Ureter (tissue), 1 donor: ENCODE measurements around the gene SLC25A13. TPM values are rescaled to one million over a fixed set of nuclear protein-coding genes. Genes with fewer than 3 reads are reported as not detected.
"Not testable (repeated sequence)": the region's sequence is repeated elsewhere in the genome, so short reads cannot be mapped to it uniquely, and the experiment has no call there.

Experiments
- DNase-seq: peaks from one replicate; pipeline ENCODE4 v3.0.0-alpha.2; 2020; ENCODE audit warnings: low spot score
- total RNA-seq: library from RNA; stranded (reverse); gene quantifications from one replicate; pipeline ENCODE4 v1.2.4, GENCODE V29; 2023
- donor health status: DM: yes; HTN: yes; CAD: no.

SLC25A13 gene
- total RNA-seq, 1 donor from 2014 or later, result 40.6 TPM

DNA sequence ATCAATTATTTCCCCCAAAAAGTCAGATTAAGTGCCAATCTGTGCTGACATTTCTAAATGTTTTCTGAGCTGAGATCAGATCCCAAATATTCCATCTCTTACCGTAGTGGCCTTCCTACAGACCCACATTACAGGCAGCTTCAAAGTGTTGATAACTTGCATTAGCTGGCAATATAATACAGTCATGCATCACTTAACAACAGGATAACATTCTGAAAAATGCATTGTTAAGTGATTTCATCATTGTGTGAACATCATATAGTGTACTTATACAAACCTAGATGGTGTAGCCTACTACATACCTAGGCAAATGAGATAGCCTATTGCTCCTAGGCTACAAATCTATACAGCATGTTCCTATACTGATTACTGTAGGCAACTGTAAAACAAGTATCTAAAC is 22.4 kb downstream of the SLC25A13 start:
- DNase-seq, result no peak

GRCh38 chr7:96297876-96298275 is 24.0 kb downstream of the SLC25A13 start:
- DNase-seq, result no peak

DNA sequence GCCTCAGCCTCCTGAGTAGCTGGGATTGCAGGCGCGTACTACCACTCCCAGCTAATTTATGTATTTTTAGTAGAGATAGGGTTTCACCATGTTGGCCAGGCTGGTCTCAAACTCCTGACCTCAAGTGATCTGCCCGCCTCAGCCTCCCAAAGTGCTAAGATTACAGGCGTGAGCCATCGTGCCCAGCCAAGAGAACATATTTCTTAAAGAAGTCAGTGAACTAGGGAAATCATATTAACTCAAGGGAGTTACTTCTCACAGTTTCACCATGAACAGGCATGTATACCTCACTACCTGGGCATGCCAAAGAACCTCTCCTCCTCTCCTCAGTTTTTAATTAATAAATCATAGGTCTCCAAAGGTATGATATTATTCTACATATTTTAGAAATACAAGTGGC is 24.5 kb downstream of the SLC25A13 start:
- DNase-seq, result not testable (repeated sequence)

GRCh38 chr7:96293911-96294310 is 28.0 kb downstream of the SLC25A13 start:
- not testable (repeated sequence) for DNase-seq

DNA sequence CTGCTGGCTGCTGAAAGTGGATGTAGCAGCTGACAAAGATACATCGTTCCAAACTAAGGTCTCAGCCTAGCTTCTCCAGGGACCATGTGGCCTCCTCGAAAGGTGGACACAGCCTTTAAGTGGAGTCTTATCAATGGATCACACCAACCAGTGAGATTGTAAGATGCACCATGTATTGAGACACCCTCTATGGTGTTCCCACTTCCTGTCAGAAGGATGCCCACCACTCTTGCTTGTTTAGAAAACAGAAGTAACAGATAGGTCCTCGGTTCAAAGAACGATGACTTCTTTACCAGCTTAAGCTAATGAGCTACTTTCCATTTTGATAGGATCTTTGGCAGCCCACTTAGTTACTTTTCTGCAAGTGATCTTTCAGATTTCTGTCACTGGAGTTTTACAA is 34.3 kb downstream of the SLC25A13 start:
- no peak for DNase-seq

- DNase-seq, result no peak
Measured at GRCh38 chr7:96287132-96287531, 34.8 kb downstream of the SLC25A13 start.

DNA sequence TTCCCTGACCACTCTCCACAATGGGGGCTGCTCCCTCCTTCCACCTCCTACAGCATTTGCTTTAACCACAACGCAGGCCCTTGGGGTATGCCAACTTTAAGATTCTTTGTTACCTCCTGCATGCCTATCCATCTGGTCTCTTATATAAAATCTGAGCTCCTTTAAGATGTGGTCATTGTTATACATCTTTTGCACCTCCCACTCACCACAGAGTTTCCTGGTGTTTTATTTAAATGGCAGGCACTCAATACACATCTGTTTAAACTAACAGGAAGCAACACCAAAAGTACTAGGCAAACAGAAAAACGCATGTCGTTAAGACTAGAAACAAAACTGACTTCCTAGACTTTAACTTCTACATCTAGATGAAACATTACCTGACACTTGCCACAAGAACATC is 36.3 kb downstream of the SLC25A13 start:
- no peak for DNase-seq

DNA sequence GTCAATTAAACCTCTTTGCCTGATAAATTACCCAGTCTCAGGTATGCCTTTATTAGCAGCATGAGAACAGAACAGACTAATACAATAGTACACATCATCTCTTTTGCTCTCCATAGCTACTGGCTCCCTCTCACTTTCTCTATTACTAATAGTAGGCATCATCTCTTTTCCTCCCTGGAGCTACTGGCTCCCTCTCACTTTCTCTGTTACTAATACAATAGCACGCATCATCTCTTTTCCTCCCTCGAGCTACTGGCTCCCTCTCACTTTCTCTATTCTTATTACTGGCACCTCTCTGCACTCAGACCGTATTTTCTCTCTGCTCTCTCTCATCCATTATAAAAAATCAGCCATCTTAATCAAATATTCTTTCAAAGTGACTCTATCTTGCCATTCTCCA is 37.1 kb downstream of the SLC25A13 start:
- DNase-seq, result no peak

- no peak for DNase-seq
Measured at GRCh38 chr7:96284240-96284639, 37.7 kb downstream of the SLC25A13 start.

DNA sequence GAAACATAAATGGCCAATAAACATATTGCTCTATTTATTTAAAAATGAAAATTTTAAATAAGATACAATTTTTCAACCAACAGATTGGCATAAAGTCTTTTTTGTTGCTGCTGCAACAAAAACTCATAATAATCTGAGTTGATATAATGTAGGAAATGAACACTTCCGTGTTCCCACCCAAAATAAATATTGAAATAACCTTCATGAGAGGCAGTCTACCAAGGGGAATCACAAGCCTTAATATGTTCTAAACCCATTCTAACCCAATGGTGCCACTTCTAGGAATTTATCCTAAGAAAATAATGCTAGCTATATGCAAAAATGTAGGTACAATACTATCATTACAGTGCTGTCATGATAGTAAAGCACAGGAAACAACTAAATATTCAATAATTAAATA is 39.1 kb downstream of the SLC25A13 start:
- no peak for DNase-seq

- DNase-seq, result no peak
Measured at GRCh38 chr7:96277921-96278320, 44.0 kb downstream of the SLC25A13 start.

GRCh38 chr7:96276019-96276418 is 45.9 kb downstream of the SLC25A13 start:
- no peak for DNase-seq

DNA sequence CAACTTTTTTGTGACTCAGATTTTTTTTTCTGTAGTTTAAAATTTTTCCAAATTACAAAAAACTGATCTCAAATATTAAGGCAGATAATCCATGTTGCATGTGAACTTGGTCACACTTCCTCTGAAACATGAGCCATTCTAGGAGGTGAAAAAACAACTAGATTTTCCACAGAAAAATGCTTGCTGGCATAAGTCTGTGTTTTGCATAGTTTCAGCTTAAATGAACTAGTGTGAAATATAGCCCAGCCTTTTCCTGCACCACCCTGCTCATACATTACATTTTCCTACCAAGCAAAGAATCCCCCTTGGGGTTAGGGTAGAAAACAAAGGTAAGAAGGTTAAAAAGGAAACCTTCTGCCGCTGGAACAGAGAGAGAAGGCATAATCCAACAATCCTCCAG is 48.2 kb downstream of the SLC25A13 start:
- DNase-seq, result no peak

DNA sequence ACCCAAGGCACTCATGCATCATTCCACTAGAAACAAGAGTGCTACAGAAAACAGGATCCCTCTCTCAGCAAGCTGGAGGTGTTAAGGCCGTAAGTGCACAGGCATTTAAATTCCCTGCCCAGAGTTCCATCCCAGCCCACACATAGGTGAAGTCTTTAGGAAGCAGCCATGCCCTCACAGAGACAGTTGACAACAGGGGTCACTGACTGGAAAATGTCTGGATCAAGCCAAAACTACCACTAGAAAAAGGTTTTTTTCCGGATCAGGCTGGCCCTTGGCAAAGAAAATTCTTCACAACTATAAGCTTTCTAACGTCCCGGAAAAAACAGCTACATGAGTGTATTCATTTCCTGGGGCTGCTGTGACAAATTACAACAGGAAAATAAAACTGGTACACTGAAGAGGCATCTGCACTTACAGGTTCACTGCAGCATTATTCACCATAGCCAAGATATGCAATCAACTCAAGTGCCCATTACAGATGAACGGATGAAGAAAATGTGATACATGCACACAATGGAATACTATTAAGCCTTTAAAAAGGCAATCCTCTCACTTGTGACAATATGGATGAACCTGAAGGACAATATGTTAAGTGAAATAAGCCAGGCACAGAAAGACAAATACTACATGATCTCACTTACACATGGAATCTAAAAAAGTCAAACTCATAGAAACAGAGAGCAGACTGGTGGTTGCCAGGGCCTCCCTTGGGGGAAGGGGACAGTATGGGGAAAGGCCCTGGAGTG is 52.5 kb downstream of the SLC25A13 start:
- no peak for DNase-seq

DNA sequence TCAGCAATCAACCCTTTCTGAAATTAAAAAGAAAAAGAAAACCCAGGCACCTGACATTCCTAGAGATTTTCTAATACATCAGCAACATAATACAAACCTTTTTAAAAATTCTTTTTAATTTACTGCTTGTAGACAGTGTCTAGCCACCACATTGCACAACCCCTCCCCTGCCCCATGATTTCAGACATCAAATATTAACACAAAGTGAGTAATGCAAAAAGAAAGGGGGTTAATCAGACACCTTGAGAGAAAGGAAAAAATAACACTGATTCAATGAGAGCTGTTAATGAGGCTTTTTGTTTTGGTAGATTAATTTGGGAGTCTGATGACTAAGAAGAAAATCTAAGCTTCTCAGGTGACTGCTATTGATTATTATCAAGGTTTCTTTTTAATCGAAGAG is 55.3 kb downstream of the SLC25A13 start:
- DNase-seq, result no peak

DNA sequence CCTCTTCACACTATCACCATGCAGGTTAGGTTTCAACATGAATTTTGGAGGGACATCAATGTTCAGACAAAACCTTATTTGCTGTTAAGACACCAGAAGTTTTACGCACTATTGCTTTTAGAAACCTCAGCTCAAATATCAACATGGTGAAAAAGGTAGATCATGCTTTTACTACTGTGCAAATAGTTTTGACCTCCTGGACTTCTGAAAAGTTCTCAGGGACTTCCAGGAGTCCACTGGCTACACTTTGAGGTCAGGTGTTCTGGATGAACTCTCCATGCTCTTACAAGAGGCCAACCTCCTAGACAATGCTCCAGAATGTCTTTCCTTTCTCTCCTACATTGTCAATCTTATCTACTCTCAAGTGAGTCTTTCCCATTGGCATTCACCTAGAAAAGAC is 55.9 kb downstream of the SLC25A13 start:
- DNase-seq, result no peak

- no peak for DNase-seq
Measured at GRCh38 chr7:96253964-96254363, 67.9 kb downstream of the SLC25A13 start.

GRCh38 chr7:96253441-96253840 is 68.5 kb downstream of the SLC25A13 start:
- DNase-seq, result no peak

GRCh38 chr7:96250776-96251361 is 71.0 kb downstream of the SLC25A13 start:
- DNase-seq, result no peak

GRCh38 chr7:96248405-96248804 is 73.5 kb downstream of the SLC25A13 start:
- no peak for DNase-seq

DNA sequence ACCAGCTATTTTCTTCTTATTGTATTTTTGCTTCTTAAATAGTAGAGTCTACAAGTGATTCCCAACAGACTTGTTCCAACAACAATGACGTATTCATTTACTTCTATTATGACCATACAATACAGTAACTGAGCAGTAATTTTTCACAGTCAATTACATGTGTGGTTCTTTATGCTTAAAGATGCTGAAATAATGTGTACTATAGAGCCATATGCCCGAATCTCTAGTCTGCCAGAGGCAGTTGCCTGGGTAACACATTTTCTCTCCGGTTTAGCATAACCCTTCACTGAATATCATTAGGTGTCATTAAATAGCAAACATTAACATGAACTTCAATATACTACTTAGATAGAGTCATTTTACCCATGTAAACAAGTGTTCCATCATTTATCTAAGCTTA is 75.0 kb downstream of the SLC25A13 start:
- DNase-seq, result no peak

- no peak for DNase-seq
Measured at GRCh38 chr7:96244992-96245292, 77.0 kb downstream of the SLC25A13 start.

GRCh38 chr7:96244244-96244991 is 77.5 kb downstream of the SLC25A13 start:
- DNase-seq, result no peak
